Measurements from ENCODE around the gene CAMP.

- TF ChIP-seq SIN3A (IDR thresholded peaks at IDR 0.05; ENCODE audit: borderline replicate concordance, insufficient read depth, low read length): no peak
- TF ChIP-seq REST (IDR thresholded peaks at IDR 0.05; ENCODE audit: insufficient read depth in 1 of 2, low read depth in 2 of 2, low read length in 2 of 2): no peak
- TF ChIP-seq TAF1 (IDR thresholded peaks at IDR 0.05; ENCODE audit: borderline replicate concordance, insufficient read depth, low read length): no peak
Measured at GRCh38 chr3:48273594-48274211, 50.4 kb downstream of the CAMP start.

Measured in PFSK-1 (cell line).